ENCODE measurements around the gene RNF144A.

Gene RNF144A

DNA sequence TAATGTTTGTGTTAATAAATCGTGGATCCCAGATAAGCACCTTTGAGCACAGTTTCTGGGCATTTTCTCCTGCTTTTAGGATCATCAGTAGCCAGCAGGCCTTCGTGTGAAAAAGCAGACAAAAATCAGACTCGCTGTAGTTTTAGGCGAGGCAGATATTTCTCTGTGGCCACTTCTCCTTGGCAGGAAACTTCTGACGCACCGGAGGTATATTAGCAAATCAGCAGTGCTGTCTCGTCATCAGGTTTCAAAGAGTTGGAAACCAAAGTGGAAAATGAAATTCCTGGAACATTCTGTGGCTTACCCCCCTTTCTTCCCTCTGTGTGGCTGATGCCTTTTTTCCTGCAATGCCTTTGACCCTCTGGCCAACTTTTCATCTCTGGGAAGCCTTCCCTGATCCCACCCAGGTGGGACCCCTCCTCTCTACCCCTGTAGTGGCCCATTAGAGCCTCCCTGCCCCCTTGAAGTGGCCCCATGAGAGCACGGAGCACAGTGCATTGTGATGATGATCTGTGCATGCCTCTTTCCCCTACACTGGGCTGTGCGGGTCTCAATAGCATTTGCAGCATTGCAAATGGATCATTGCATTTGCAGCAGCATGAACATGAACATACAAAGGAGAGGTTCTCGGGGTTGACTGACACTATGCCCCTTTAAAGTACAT, 93.3 kb downstream of the RNF144A start:
- Histone ChIP-seq H3K9ac (ENCODE audit: low read depth, low read length) (no peak overlapping the region), H3K36me3 (ENCODE audit: insufficient read depth, low read length) (no peaks in the 10 kb centered on the region), H3K9me3 (ENCODE audit: insufficient read depth, low read depth, low read length) (no peaks in the 10 kb centered on the region), H3K4me3 (ENCODE audit: low read length) (no peak overlapping the region), H3K27ac (ENCODE audit: low read depth, low read length) (no peak overlapping the region), H3K4me1 (ENCODE audit: insufficient read depth, low read length) (peaks cover 5% of the 10 kb centered on the region; the same call in 1 of the 2 replicates), H3K27me3 (ENCODE audit: insufficient read depth, low read length) (no peaks in the 10 kb centered on the region)
- WGBS, result 73% methylated on average over 10 of the region's 10 CpGs

GRCh38 chr2:7011356-7012083, 94.3 kb downstream of the RNF144A start:
- H3K36me3 ChIP-seq (ENCODE audit: insufficient read depth, low read length), result no peaks in the 10 kb centered on the region
- 96% methylated on average over 7 of the region's 7 CpGs for WGBS
- no peaks in the 10 kb centered on the region for H3K9me3 ChIP-seq (ENCODE audit: insufficient read depth, low read depth, low read length)
- H3K4me1 ChIP-seq (ENCODE audit: insufficient read depth, low read length), result peaks cover 5% of the 10 kb centered on the region; the same call in 1 of the 2 replicates
- no peak overlapping the region for H3K4me3 ChIP-seq (ENCODE audit: low read length)
- H3K27ac ChIP-seq (ENCODE audit: low read depth, low read length), result no peak overlapping the region
- H3K9ac ChIP-seq (ENCODE audit: low read depth, low read length), result no peak overlapping the region
- H3K27me3 ChIP-seq (ENCODE audit: insufficient read depth, low read length), result no peaks in the 10 kb centered on the region

DNA sequence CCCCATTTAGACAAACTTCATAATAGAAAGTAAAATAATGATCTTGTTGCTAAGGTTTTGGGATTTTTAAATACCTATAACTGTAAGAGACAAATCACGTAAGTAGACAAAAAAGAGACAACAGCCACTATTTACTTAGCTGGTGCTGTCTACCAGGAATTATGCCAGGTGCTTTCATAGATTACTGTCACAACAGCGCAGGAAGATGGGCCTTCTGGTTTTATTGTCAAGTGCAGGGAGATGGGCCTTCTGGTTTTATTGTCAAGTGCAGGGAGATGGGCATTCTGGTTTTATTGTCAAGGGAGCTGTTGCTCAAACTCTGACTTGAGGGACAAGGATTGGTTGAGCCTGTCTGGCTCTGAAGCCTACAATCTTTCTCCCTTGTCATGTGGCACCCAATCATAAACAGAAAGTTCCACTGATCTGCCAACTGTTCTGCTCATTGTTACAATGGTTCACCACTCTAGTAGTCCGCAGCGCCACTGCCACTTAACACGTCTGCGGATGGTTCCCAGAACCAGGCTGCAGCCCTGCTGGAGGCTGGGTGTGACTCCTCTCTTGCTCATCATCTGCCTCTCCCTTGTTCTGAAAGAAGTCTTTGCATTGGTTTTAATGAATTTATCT, 95.0 kb downstream of the RNF144A start:
- Histone ChIP-seq H3K9me3 (ENCODE audit: insufficient read depth, low read depth, low read length) (no peaks in the 10 kb centered on the region), H3K27me3 (ENCODE audit: insufficient read depth, low read length) (no peaks in the 10 kb centered on the region), H3K36me3 (ENCODE audit: insufficient read depth, low read length) (no peaks in the 10 kb centered on the region), H3K4me1 (ENCODE audit: insufficient read depth, low read length) (peaks cover 5% of the 10 kb centered on the region; the same call in 1 of the 2 replicates), H3K27ac (ENCODE audit: low read depth, low read length) (no peak overlapping the region), H3K9ac (ENCODE audit: low read depth, low read length) (no peak overlapping the region), H3K4me3 (ENCODE audit: low read length) (no peak overlapping the region)
- 94% methylated on average over 6 of the region's 6 CpGs for WGBS

DNA sequence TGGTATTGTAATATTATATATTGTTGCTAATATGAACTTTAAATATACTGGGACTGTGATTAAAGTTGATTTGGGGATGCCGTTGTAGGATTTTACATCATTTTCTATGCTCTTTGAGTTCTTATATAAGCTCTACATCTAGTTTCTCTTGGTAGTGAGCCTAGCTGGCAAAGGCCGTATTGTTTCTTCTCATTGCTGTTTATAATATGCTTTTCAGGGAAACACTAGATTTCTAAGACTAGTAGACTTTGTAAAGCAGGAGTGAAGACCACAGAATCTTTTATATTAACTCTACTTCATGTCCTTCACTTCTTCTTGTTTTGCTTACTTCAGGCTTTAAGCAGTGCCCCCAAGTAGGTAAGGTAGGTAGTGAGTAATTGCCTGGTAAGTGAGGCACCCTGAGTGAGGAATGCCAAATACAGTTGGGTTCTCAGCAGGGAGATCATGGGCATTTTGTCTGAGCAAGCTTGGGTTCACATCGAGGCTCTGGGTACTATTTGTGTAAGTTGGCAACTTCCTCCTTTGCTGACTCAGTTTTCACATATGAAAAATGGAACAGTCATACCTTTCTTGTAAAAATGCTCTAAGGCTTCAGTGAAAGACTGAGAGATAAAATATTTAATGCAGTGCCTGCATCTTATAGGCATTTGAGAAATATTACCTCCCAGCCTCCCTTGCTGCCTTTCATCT, 96.4 kb downstream of the RNF144A start:
- Histone ChIP-seq H3K36me3 (ENCODE audit: insufficient read depth, low read length) (no peaks in the 10 kb centered on the region), H3K27ac (ENCODE audit: low read depth, low read length) (no peak overlapping the region), H3K4me1 (ENCODE audit: insufficient read depth, low read length) (peaks cover 5% of the 10 kb centered on the region; the same call in 1 of the 2 replicates), H3K27me3 (ENCODE audit: insufficient read depth, low read length) (no peaks in the 10 kb centered on the region), H3K9me3 (ENCODE audit: insufficient read depth, low read depth, low read length) (no peaks in the 10 kb centered on the region), H3K4me3 (ENCODE audit: low read length) (no peak overlapping the region), H3K9ac (ENCODE audit: low read depth, low read length) (no peak overlapping the region)
- 43% methylated on average over 2 of the region's 3 CpGs for WGBS

- 86% methylated on average over 5 of the region's 5 CpGs for WGBS
- H3K36me3 ChIP-seq (ENCODE audit: insufficient read depth, low read length), result no peaks in the 10 kb centered on the region
- H3K27ac ChIP-seq (ENCODE audit: low read depth, low read length), result no peak overlapping the region
- H3K4me3 ChIP-seq (ENCODE audit: low read length), result no peak overlapping the region
- no peaks in the 10 kb centered on the region for H3K9me3 ChIP-seq (ENCODE audit: insufficient read depth, low read depth, low read length)
- H3K9ac ChIP-seq (ENCODE audit: low read depth, low read length), result no peak overlapping the region
- H3K4me1 ChIP-seq (ENCODE audit: insufficient read depth, low read length), result peaks cover 5% of the 10 kb centered on the region; the same call in 1 of the 2 replicates
- H3K27me3 ChIP-seq (ENCODE audit: insufficient read depth, low read length), result no peaks in the 10 kb centered on the region
Measured at GRCh38 chr2:7014174-7014640, 97.0 kb downstream of the RNF144A start.

DNA sequence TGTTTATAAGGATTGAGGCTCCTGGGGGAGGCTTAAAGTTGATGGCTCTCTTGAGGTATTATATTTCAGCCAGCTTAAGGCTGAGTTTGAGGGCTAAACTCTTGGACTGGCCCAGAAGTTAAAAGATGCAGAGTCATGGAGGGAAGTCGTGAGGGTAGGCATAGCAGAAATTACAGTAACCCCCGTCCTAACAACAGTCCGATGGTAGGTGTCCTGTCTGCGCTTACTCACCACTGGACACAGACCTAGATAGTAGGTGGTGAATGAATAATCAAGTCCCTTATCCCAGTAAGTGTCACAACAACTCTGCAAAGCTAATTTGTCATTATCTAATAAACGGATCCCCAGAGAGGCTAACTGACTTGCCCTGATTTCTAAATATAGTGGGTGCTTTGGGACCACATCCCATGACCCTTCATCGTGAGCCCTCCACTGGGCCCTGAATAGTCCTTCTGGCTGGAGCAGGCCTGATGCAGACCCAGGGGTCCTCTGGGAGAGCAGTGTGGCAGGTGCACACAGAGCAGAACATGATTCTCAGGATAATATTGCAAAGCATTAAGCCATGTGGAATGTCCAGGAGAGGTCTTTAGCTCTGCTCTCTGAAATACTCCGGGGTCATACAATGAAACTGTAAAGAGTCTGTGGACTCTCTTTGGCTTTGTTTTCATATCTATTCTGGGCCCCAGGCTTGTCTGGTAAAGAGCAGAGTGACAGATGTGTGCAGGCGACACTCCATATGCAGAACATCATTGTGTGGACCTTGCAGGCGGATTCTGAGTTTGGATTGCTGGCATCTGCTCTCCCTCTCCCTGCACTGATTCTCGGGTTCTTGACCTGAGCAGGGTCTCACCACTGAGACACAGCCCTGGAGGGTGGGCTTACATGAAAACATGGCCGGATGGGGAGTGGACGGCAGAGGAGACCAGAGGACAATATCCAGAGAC, 98.1 kb downstream of the RNF144A start:
- Histone ChIP-seq H3K27ac (ENCODE audit: low read depth, low read length) (no peak overlapping the region), H3K4me3 (ENCODE audit: low read length) (no peak overlapping the region), H3K27me3 (ENCODE audit: insufficient read depth, low read length) (no peaks in the 10 kb centered on the region), H3K36me3 (ENCODE audit: insufficient read depth, low read length) (no peaks in the 10 kb centered on the region), H3K9me3 (ENCODE audit: insufficient read depth, low read depth, low read length) (no peaks in the 10 kb centered on the region), H3K4me1 (ENCODE audit: insufficient read depth, low read length) (peaks cover 3% of the 10 kb centered on the region; the same call in 1 of the 2 replicates), H3K9ac (ENCODE audit: low read depth, low read length) (no peak overlapping the region)
- 84% methylated on average over 12 of the region's 12 CpGs for WGBS

- Histone ChIP-seq H3K27me3 (ENCODE audit: insufficient read depth, low read length) (no peaks in the 10 kb centered on the region), H3K27ac (ENCODE audit: low read depth, low read length) (no peak overlapping the region), H3K4me1 (ENCODE audit: insufficient read depth, low read length) (no peaks in the 10 kb centered on the region), H3K9ac (ENCODE audit: low read depth, low read length) (no peak overlapping the region), H3K9me3 (ENCODE audit: insufficient read depth, low read depth, low read length) (no peaks in the 10 kb centered on the region), H3K4me3 (ENCODE audit: low read length) (no peak overlapping the region), H3K36me3 (ENCODE audit: insufficient read depth, low read length) (no peaks in the 10 kb centered on the region)
- 96% methylated on average over 2 of the region's 3 CpGs for WGBS
Measured at GRCh38 chr2:7016148-7016547, 98.9 kb downstream of the RNF144A start.

DNA sequence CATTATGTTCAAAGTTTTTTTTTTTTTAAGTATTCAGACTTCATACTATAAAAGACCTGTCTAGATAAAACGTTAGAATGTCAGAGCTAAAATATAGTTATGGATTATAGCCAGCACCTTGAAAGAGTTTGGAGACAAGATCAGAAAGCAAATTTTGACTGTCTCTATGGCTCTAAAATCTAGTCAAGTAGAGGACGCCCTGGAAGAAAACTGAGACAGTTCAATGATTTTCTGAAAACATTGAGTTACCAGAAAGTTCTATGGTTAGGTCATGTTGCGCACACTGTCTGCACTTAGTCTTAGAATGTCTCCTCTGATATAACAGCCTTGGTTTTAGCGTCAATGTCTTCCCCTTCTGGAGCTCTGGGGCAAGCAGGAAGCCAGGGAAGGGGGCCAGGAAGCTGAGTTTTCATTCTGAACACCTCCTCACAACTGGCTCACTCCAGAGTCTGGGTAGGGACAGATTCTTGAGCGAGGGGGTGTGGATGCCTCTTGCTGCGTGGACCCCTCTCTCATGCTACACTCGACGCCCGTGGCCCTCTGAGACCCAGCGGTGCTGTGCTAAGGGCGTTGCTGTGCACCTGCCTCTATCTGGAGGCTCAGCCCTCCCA, 99.5 kb downstream of the RNF144A start:
- no peaks in the 10 kb centered on the region for H3K4me1 ChIP-seq (ENCODE audit: insufficient read depth, low read length)
- WGBS, result 96% methylated on average over 11 of the region's 11 CpGs

DNA sequence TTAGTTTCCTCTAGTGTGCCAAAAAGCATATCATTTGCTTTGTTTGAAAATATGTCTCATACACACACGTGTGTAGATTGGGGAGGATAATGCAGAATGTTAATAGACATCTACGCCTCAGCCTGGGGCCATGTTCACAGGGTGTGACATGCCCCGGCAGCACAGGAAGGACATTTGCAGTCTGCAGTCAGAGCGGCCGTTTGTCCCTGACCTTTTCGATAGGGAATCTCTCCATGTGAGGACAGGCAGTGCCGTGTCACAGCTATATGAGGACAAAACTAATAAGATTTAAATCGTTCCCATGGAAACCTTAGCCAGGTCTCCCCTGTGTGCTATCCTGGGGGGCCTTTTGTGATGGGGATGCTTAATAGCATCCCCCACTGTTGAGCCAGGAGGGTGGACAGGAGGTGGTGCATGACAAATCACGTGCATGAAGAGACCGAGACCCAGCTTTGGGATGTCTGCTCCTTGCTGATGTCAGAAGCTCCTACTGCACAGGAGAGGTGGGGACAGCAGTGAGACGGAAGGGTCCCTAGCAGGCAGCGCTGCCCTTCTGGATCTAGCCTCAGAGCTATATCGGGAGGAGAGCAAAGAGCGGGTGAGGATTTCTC, 100.6 kb downstream of the RNF144A start:
- Histone ChIP-seq H3K9ac (ENCODE audit: low read depth, low read length) (0 out of 2 replicates have a peak overlapping the region, but pooled peaks have one; percentile 9), H3K9me3 (ENCODE audit: insufficient read depth, low read depth, low read length) (no peaks in the 10 kb centered on the region), H3K27me3 (ENCODE audit: insufficient read depth, low read length) (no peaks in the 10 kb centered on the region), H3K36me3 (ENCODE audit: insufficient read depth, low read length) (0 out of 2 replicates have a peak, but pooled peaks cover under 1% of the 10 kb centered on the region), H3K27ac (ENCODE audit: low read depth, low read length) (no peak overlapping the region), H3K4me3 (ENCODE audit: low read length) (no peak overlapping the region), H3K4me1 (ENCODE audit: insufficient read depth, low read length) (no peaks in the 10 kb centered on the region)
- WGBS, result 88% methylated on average over 14 of the region's 14 CpGs

More for the DNA sequence above, 99.5 kb downstream of the RNF144A start:
- no peak overlapping the region for H3K4me3 ChIP-seq (ENCODE audit: low read length)
- no peaks in the 10 kb centered on the region for H3K27me3 ChIP-seq (ENCODE audit: insufficient read depth, low read length)
- H3K9me3 ChIP-seq (ENCODE audit: insufficient read depth, low read depth, low read length), result no peaks in the 10 kb centered on the region
- H3K9ac ChIP-seq (ENCODE audit: low read depth, low read length), result no peak overlapping the region
- no peaks in the 10 kb centered on the region for H3K36me3 ChIP-seq (ENCODE audit: insufficient read depth, low read length)
- H3K27ac ChIP-seq (ENCODE audit: low read depth, low read length), result no peak overlapping the region

Measured in HUES64 (cell line).